Measurements from ENCODE around the gene NPL. TPM values are rescaled to one million over a fixed set of nuclear protein-coding genes. Genes with fewer than 3 reads are reported as not detected.

The NPL gene
- total and polyA plus RNA-seq, 2 of the 13 experiments (the other 11 are each of a cell fraction or from before 2014, with no cell fraction given) = 0.03 to 0.04 TPM

GRCh38 chr1:182839209-182840066 is 49.9 kb downstream of the NPL start, which contains the start of gene DHX9 (continued):
- peak; percentile 59; the same call in 1 of the 2 replicates for TF ChIP-seq ZNF142 (CRISPR knock-in tag; IDR thresholded peaks at IDR 0.05)
- peak; percentile 67; the same call in 1 of the 2 replicates for TF ChIP-seq ZNF572 (CRISPR knock-in tag; IDR thresholded peaks at IDR 0.05)
- TF ChIP-seq BCL6 (CRISPR knock-in tag; IDR thresholded peaks at IDR 0.05) = no peak
- peak; percentile 99 for TF ChIP-seq ZFX (CRISPR knock-in tag; IDR thresholded peaks at IDR 0.05; ENCODE audit: low read depth)
- no peak for TF ChIP-seq ZSCAN30 (CRISPR knock-in tag; IDR thresholded peaks at IDR 0.05)
- TF ChIP-seq FOXK2 (IDR thresholded peaks at IDR 0.05) = no peak
- TF ChIP-seq ZNF276 (CRISPR knock-in tag; IDR thresholded peaks at IDR 0.05; ENCODE audit: low read depth) = peak; percentile 83
- TF ChIP-seq GATA4 (IDR thresholded peaks at IDR 0.05; ENCODE audit: borderline replicate concordance, low read depth) = 0 out of 2 replicates have a peak, but pooled peaks have one; percentile 69
- TF ChIP-seq AKNA (CRISPR knock-in tag; IDR thresholded peaks at IDR 0.05; ENCODE audit: borderline replicate concordance) = no peak
- TF ChIP-seq MAZ (IDR thresholded peaks at IDR 0.05; ENCODE audit: borderline replicate concordance, low read depth, low read length) = peak; percentile 79
- peak; percentile 98 for TF ChIP-seq MAZ (CRISPR knock-in tag; IDR thresholded peaks at IDR 0.05; ENCODE audit: low read depth)
- TF ChIP-seq ELF4 (CRISPR knock-in tag; IDR thresholded peaks at IDR 0.05; ENCODE audit: borderline replicate concordance) = no peak
- peak; percentile 42; the same call in 1 of the 2 replicates for TF ChIP-seq EED (CRISPR knock-in tag; IDR thresholded peaks at IDR 0.05)
- no peak for TF ChIP-seq NFE2 (CRISPR knock-in tag; IDR thresholded peaks at IDR 0.05)
- TF ChIP-seq ZNF724P (CRISPR knock-in tag; IDR thresholded peaks at IDR 0.05; ENCODE audit: borderline replicate concordance) = peak; percentile 50; the same call in 1 of the 2 replicates
- no peak for TF ChIP-seq ZSCAN12 (CRISPR knock-in tag; IDR thresholded peaks at IDR 0.05)

Measured in HepG2 (cell line).